Common myeloid progenitor, CD34-positive (primary cell): Measurements from ENCODE around the gene RPS2.
A peak's percentile ranks its signal among the peaks of the same experiment; 100 is the strongest.
"Not testable (repeated sequence)": the region's sequence is repeated elsewhere in the genome, so short reads cannot be mapped to it uniquely, and the experiment has no call there.

Experiments used
- CTCF ChIA-PET: fragments of 350-600 bp; sonication (Branson Sonifier 250); formaldehyde crosslinking; loops from one replicate; lab custom pipeline; 2021; ENCODE audit warnings: antibody characterized with exemption; lab: Charles Lee
- POLR2A ChIA-PET: fragments of 350-600 bp; sonication (Branson Sonifier 250); formaldehyde crosslinking; loops from one replicate; lab custom pipeline; 2021; ENCODE audit warnings: antibody characterized with exemption; lab: Charles Lee
- DNase-seq, 3 donors: peaks; one replicate each; pipeline versions ENCODE4 v3.0.0 to v3.0.0-alpha.2; 2013
- H3K27ac ChIP-seq, 2 experiments: 1 replicate in 1 of 2; 2 replicates in 1 of 2; pipeline ENCODE4 v1.7.0; 2013; ENCODE audit warnings: inconsistent platforms in 2 of 2, low read length in 2 of 2, mild to moderate bottlenecking in 2 of 2, low read depth in 1 of 2, moderate library complexity in 1 of 2; ENCODE audit not compliant: severe bottlenecking in 2 of 2, insufficient read depth in 1 of 2, poor library complexity in 1 of 2
- H3K27me3 ChIP-seq, 5 experiments: replicated peaks in 2 of 5; 1 replicate in 3 of 5; 2 replicates in 2 of 5; pipeline versions ENCODE4 v1.6.1 to v1.7.0; 2013; ENCODE audit warnings: low read length in 4 of 5, mild to moderate bottlenecking in 2 of 5, moderate library complexity in 2 of 5, inconsistent platforms in 1 of 5; ENCODE audit not compliant: insufficient read depth in 5 of 5, control insufficient read depth in 4 of 5
- H3K36me3 ChIP-seq, 4 experiments: 1 replicate in 2 of 4; 2 replicates in 2 of 4; pipeline versions ENCODE4 v1.6.1 to v1.7.0; 2013; ENCODE audit warnings: low read length in 3 of 4, control low read depth in 1 of 4, mild to moderate bottlenecking in 1 of 4; ENCODE audit not compliant: control insufficient read depth in 4 of 4, insufficient read depth in 4 of 4
- H3K4me1 ChIP-seq, 4 experiments: 1 replicate in 3 of 4; 2 replicates in 1 of 4; pipeline versions ENCODE4 v1.6.1 to v1.7.1; 2013; ENCODE audit warnings: low read length in 3 of 4, mild to moderate bottlenecking in 3 of 4, control low read depth in 1 of 4, inconsistent platforms in 1 of 4, moderate library complexity in 1 of 4; ENCODE audit not compliant: control insufficient read depth in 4 of 4, insufficient read depth in 4 of 4; ENCODE audit errors: control extremely low read depth in 1 of 4
- H3K4me3 ChIP-seq, 7 experiments: 1 replicate in 4 of 7; 2 replicates in 3 of 7; pipeline versions ENCODE4 v1.5.1 to v1.7.0; 2013; ENCODE audit warnings: mild to moderate bottlenecking in 7 of 7, low read length in 6 of 7, moderate library complexity in 6 of 7, inconsistent platforms in 2 of 7, low read depth in 2 of 7, control low read depth in 1 of 7; ENCODE audit not compliant: insufficient read depth in 4 of 7, control insufficient read depth in 1 of 7; ENCODE audit errors: extremely low read depth in 1 of 7
- H3K9me3 ChIP-seq, 5 experiments: 1 replicate in 4 of 5; 2 replicates in 1 of 5; pipeline versions ENCODE4 v1.6.1 to v1.7.1; 2013; ENCODE audit warnings: low read length in 4 of 5, mild to moderate bottlenecking in 2 of 5, inconsistent platforms in 1 of 5, low read depth in 1 of 5, moderate library complexity in 1 of 5; ENCODE audit not compliant: control insufficient read depth in 4 of 5, insufficient read depth in 2 of 5; ENCODE audit errors: control extremely low read depth in 1 of 5
- whole genome bisulfite sequencing: methylation state at CpG from one replicate; pipeline ENCODE4 v1.1.5; 2013; ENCODE audit not compliant: insufficient coverage; 5-methylcytosine and 5-hydroxymethylcytosine counted together

RPS2 gene

GRCh38 chr16:1966460-1966859 is 1.8 kb upstream of the RPS2 start, which contains the start of gene RNF151:
RNF151 (plus strand) TSS chr16:1966856; CDS start chr16:1966882, 26 bp downstream.
- no peak for DNase-seq
- CTCF ChIA-PET: interaction anchor here (1.0 to 1.1 kb wide), 3 partner anchors 10 to 77 kb away, joined by 3 read pairs; no protein-coding TSS in a partner anchor

DNA sequence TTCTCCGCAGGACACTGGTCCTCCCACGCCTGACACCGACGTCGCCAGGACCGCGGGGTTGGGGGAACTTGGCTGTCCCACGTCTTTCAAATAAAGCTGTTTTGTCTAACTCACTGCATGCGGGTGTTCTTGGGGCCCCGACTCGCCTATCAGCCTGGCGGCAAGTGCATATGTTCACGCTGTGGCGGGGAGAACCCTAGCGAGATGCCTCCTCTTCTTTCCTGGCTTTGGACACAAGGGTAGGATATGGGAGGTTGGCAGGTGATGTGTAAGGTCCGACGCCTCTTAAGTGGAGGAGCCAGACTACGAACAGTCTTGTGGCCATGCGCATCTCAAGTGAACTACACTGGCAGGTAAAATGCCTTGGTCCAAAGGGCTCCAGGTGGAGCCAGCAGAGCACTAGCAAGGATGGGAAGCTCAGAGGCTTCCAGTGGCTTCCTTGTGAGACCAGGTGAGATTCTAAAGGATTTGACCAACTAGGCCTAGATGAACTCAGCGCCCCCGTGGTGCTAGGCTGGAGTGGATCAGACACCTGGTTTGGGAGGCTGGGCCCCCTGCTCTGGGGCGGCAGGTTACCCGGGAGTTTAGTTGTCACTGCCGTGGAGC is 873 bp upstream of the RPS2 start:
- H3K27ac ChIP-seq: peak overlapping the region; percentile 95 to 98
- WGBS: 27% methylated on average over 22 of the region's 24 CpGs
- H3K36me3 ChIP-seq: peaks cover 0 to 33% (median 23%) of the 10 kb centered on the region in 4 experiments
- no peaks in the 10 kb centered on the region for H3K9me3 ChIP-seq
- ChIA-PET POLR2A (interaction anchor here (0.6 to 2.3 kb wide), 12 partner anchors 9 to 239 kb away, joined by 3 to 11 read pairs (median 4); partner anchors contain the start of genes GFER, MSRB1 and ZNF598), CTCF (interaction anchor here (1.0 to 1.1 kb wide), 3 partner anchors 9 to 78 kb away, joined by 3 read pairs; no protein-coding TSS in a partner anchor)
- peaks cover 0 to 41% (median 34%) of the 10 kb centered on the region in 4 experiments for H3K4me1 ChIP-seq
- DNase-seq: no peak
- H3K27me3 ChIP-seq: no peaks in the 10 kb centered on the region
- H3K4me3 ChIP-seq: peak overlapping the region; percentile 62 to 96 (median 89)

More at GRCh38 chr16:1966460-1966859, 1.8 kb upstream of the RPS2 start, which contains the start of gene RNF151:
- H3K4me3 ChIP-seq: peak within 1 kb of the TSS in 6 of 7 experiments; percentile 62 to 96 (median 88)
- peak within 1 kb of the TSS; percentile 95 to 98 for H3K27ac ChIP-seq
- POLR2A ChIA-PET: interaction anchor here (0.5 kb wide), 1 partner anchor 20 kb away, joined by 3 read pairs; no protein-coding TSS in a partner anchor
- peaks cover 0 to 42% (median 34%) of the 10 kb centered on the region in 4 experiments for H3K4me1 ChIP-seq
- H3K27me3 ChIP-seq: no peaks in the 10 kb centered on the region
- H3K9me3 ChIP-seq: no peaks in the 10 kb centered on the region
- 100% methylated on average over 5 of the region's 6 CpGs for WGBS
- H3K36me3 ChIP-seq: peaks cover 0 to 27% (median 18%) of the 10 kb centered on the region in 4 experiments

DNA sequence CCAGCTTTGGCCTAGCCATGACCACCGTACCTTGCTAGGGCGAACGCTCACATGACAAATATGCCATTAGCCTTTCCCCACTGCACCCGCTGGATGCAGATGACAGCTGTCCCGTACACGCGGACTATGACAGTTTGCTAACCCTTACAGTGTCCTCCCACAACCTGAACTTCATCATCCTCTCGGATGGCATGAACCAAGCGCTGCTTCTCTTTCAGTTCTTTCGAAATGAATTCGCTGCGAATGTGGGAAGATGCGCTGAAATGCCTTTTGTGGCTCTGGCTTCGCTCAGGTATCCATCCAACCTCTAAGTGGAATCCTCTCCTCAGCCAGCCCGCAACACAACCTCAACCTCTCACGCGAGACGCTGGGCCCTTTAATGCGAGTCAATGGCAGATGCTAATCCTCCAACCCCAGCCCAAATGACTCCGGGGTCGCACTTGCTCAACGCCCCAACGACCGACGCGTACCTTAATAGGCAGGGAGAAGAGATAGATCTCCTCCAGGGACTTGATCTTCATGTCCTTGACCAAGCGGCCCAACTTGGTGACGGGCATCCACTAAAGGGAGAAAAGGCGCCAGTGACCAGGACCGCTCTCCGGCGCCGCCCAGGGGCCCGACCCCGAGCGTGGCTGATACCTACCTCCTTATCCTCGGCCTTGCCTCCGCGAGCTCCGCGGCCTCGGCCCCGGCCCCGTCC is 670 bp downstream of the RPS2 start:
- CTCF ChIA-PET: interaction anchor here (0.6 to 1.2 kb wide), 4 partner anchors 9 to 280 kb away, joined by 3 read pairs; partner anchors contain the start of gene RPL3L
- 19% methylated on average over 27 of the region's 44 CpGs for WGBS

DNA sequence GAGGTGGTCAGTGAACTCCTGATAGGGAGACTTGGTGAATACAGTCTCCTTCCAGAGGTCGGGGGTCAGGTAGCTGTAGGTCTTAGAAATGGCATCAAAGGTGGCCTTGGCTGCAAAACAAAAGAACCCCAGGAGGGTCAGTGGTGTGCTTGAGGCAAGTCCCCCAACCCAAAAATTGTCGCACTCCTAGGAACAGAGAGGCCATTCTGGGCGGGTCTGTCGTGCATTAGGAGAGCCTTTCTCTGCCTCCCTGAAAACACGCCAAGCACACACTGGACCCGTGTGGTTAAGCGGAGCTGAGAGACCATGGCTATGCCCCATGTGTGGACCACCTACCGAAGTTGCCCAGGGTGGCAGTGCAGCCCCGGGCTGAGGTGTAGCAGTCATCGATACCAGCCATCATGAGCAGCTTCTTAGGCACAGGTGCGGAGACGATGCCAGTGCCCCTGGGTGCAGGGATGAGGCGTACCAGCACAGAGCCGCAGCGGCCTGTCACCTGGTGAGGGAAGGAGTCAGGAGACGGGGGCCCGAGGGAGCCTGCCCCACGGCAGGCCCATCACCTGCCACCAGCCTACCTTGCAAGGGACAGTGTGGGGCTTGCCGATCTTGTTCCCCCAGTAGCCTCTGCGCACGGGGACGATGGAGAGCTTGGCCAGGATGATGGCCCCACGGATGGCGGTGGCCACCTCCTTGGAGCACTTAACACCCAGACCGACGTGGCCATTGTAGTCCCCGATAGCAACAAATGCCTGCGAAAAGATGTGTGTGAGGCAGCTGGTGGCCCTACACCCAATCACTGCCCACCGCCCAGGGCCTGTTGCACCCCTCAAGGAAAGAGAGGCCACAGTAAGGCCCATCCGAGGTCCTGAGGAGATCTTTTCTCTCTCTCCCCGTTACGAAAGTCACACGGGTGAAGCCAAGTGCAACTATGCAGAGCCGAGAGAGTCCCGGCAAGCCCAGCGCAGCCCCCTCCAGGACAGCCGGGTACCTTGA is 2.2 kb downstream of the RPS2 start:
- H3K9me3 ChIP-seq, H3K27me3 ChIP-seq, POLR2A ChIA-PET, DNase-seq: not testable (repeated sequence)
- Histone ChIP-seq H3K27ac (peak overlapping the region in 1 of 2 experiments; percentile 98), H3K4me3 (peak overlapping the region in 2 of 7 experiments; percentile 87 to 89), H3K4me1 (peaks cover 0 to 55% (median 48%) of the 10 kb centered on the region in 4 experiments), H3K36me3 (peaks cover 0 to 33% (median 23%) of the 10 kb centered on the region in 4 experiments)
- WGBS: 95% methylated on average over 17 of the region's 37 CpGs
- CTCF ChIA-PET: interaction anchor here (0.7 to 1.2 kb wide), 2 partner anchors 16 to 547 kb away, joined by 3 read pairs; no protein-coding TSS in a partner anchor

More for the DNA sequence above, 670 bp downstream of the RPS2 start:
- Histone ChIP-seq H3K4me3 (peak overlapping the region; percentile 60 to 96 (median 89)), H3K9me3 (no peaks in the 10 kb centered on the region), H3K36me3 (peaks cover 0 to 33% (median 23%) of the 10 kb centered on the region in 4 experiments), H3K27me3 (no peaks in the 10 kb centered on the region), H3K4me1 (peaks cover 0 to 52% (median 47%) of the 10 kb centered on the region in 4 experiments), H3K27ac (peak overlapping the region; percentile 95 to 98)
- DNase-seq: peak in 2 of 3 donors; percentile 48 to 56
- POLR2A ChIA-PET: interaction anchor here (0.5 to 2.3 kb wide), 13 partner anchors 12 to 286 kb away, joined by 3 to 11 read pairs (median 4); partner anchors contain the start of genes GFER, JPT2, MAPK8IP3 and MSRB1

GRCh38 chr16:1961651-1962067 is 3.0 kb downstream of the RPS2 start:
- POLR2A ChIA-PET: no interaction called here
- no peak overlapping the region for H3K4me3 ChIP-seq
- peaks cover 0 to 55% (median 48%) of the 10 kb centered on the region in 4 experiments for H3K4me1 ChIP-seq
- CTCF ChIA-PET: interaction anchor here (0.7 kb wide), 1 partner anchor 548 kb away, joined by 3 read pairs; no protein-coding TSS in a partner anchor
- peaks cover 0 to 7% (median 0%) of the 10 kb centered on the region in 5 experiments for H3K27me3 ChIP-seq
- H3K27ac ChIP-seq: no peak overlapping the region
- WGBS: 92% methylated on average over 2 of the region's 6 CpGs
- H3K36me3 ChIP-seq: peaks cover 0 to 33% (median 23%) of the 10 kb centered on the region in 4 experiments
- DNase-seq: no peak
- H3K9me3 ChIP-seq: no peaks in the 10 kb centered on the region
